Measurements from ENCODE around the gene AHCY.
"Not testable (repeated sequence)": the region's sequence is repeated elsewhere in the genome, so short reads cannot be mapped to it uniquely, and the experiment has no call there.

The AHCY gene

DNA sequence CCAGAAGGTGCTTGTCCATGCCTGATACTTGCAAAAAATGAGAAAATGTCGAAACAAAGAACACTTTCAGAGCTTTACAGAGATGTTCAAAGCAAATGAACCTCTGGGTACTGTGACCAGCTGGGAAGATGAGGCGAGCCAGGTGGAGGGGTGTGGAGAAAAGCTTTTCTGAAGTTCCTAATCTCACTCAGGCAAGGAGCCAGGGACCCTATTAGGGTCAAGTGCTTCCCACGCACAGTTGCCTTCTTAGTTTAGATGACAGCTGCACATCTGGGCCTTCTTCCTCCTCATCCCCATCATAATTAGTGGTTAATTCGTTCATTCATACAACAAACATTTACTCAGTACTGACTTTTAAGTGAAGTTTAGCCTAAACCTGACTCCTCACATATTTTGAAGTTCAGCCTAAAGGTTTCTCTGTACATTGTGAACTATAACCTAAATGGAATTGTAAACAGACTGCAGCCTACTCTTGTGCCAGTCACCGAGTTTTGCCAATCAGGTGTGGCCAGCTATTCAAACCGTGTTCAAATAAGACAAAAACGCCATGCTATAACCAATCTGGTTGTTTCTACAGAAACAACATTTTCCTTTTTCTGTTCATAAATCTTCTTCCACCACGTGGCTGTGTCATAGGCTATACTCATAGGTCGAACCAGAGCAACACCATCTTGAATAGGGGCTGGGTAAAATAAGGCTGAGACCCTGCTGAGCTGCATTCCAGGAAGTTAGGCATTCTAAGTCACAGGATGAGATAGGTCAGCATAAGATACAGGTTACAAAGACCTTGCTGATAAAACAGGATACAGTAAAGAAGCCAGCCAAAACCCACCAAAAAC, 19.3 kb upstream of the AHCY start:
- no peak for DNase-seq

DNA sequence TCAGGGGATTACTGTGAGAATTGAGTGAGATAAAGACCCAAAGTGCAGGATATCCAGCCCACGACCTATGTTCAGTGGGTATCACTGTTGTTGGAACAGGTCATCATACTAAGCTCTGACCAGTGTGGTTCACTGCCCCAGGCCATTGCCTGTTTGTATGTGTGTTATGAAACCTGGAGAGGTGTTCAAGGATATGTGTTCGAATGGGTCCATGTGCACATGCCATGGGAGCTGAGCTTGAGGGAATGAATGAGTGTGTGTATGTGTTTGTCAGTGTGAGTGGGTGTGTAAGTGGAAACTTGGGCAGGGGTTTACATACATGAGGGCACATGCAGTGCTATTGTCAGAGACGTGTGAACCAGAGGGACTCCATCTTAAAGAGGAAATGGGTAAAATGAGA, 17.7 kb upstream of the AHCY start:
- no peak for DNase-seq

DNA sequence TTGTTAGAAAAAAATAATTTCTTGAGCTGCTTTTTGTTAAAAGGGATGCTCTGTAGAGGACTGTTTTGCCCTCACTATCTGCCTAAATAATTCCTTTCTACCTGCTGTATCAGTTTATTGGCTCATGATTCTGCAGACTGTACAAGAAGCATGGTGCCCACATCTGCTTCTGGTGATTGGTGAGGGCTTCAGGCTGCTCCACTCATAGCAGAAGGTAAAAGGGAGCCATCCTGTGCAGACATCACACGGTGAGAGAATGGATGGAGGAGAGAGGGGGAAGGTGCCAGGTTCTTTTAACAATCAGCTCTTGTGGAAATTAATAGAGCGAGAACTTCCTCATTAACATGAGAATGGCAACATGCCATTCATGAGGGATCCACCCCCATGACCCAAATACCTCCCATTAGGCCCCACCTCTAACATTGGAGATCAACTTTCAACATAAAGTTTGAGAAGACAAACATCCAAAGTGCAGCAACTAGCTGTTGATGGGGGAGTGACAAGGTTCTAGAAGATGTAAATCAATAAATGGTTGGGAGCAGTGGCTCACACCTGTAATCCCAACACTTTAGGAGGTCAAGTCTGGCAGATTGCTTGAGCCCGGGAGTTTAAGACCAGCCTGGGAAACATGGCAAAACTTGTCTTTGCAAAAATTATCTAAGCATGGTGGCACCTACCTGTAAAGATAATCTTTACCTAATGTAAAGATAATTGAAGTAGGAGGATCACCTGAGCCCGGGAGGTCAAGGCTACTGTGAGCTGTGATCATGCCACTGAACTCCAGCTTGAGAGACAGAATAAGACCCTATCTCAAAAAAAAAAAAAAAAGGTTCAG, 15.7 kb upstream of the AHCY start:
- DNase-seq = no peak

- no peak for DNase-seq
Measured at GRCh38 chr20:34316196-34316814, 13.2 kb upstream of the AHCY start.

GRCh38 chr20:34315236-34315635, 12.1 kb upstream of the AHCY start:
- DNase-seq = no peak

- peak; percentile 87 to 91 for DNase-seq
Measured at GRCh38 chr20:34312544-34313217, 9.5 kb upstream of the AHCY start.

DNA sequence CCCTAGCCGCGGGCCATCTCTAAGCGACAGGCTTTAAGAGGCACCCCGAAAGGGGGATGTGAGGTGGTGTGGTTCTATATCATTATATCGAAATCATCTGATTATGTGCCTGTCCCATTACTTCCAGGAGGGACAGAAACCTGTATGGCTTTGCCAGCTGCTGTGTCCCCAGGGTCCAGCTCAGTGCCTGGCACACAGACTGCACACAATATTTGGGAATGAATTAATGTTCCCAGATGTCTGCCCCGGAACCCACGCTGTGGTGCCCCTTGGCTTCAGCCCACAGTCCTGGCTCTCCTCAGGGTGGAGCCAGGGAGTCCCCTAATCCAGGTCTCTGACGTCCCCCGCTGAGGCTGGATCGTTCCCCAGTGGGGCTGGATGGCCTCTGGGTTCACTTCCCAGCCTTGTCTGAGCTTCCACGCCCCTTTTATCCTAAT, 8.9 kb upstream of the AHCY start:
- DNase-seq = no peak

DNA sequence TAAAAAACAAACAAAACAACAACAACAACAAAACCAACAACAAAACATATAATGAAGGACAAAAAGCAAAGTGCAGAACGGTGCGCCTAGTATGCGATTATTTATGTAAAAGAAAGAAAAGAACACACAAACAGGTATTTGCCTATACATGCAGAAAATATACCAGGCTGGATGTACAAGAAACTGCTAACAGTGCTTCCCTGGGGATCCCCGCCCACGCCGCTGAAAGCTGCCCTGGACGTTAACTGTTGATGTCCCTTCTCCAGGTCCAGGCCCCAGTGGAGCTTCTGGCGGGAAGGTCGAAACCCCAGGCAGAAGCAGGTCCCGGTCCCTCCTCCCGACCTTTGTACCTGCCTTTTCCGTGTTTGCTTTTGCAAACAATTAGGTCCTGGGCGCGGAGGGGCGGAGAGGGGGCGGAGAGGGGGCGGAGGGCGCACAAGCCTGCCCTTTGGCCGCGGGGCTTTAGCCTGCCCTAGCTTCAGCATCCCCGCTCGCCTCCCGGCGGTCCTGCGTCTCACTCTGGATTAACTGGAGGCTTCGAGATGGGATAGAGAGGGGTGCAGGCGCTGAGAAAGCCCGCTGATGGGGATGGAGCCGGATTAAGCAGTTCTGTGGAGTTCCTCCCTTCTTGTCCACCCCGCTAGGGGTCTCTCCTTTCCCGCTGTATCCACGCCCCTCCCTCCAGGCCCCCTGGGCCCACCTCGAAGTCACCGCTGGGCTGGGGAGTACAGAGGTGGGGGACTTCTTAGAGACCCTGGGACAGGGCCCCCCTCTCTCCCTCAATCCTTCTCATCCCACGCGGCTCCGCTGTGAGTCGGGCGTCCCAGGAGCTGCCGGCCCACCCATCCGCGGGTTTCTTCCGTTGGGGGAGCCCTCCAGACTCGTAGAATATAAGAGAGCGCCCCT, 8.2 kb upstream of the AHCY start:
- no peak for DNase-seq

DNA sequence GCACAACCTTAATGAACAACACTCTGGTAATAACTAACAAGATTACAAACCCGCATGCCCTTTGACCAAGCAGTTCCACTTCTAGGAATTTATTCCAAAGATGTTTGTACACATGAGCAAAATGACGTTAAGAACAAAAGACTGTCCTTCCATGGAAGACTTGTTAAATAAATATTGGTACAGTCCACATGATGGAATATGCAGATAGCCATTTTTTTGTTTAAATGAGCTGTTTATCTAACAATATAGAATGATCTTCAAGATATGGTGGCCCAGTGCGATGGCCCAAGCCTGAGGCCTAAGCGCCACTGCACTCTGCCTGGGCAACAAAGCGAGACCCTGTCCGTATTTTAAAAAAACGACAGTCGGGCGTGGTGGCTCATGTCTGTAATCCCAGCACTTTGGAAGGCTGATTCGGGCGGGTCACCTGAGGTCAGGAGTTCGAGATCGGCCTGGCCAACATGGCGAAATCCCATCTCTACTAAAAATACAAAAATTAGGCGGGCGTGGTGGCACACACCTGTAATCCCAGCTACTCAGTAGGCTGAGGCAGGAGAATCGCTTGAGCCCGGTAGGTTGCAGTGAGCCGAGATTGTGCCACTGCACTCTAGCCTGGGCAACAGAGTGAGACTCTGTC, 7.4 kb upstream of the AHCY start:
- no peak for DNase-seq

DNA sequence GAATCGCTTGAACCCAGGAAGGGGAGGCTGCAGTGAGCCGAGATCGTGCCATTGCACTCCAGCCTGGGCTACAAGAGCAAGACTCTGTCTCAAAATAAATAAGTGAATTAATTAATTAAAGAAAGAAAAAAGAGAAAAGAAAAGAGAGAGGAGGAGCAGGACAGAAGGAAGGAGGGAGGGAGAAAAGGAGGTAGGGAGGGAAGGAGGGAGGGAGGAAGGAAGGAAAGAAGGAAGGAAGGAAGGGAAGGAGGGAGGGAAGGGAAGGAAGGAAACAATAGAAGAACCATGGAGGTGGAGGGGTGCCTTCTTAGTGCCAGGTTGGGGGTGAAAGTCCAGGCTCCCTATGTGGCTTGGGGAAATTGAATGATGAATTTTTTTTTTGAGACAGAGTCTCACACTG, 6.5 kb upstream of the AHCY start:
- no peak for DNase-seq

- no peak for DNase-seq
Measured at GRCh38 chr20:34305333-34306230, 2.4 kb upstream of the AHCY start.

DNA sequence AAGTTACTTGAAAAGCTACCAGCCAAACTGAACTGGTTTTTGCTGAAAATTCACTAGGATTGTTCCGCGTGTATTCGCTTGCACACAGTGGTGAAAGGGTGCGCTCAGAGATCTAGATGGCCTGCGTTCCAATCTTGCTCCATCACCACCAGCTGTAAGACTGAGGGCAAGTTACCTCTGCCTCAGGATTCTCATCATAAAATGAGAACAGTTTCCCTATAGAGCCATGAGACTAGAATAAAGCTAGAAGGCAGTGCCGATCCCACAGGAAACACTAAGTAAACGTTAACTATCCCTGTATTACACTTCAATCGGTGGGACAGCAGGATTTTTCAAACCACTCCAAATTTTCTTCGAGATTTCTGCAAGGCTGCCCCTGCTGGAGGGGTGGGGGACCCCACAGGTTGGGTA, 838 bp downstream of the AHCY start:
- no peak for DNase-seq

GRCh38 chr20:34301587-34302311, 1.4 kb downstream of the AHCY start:
- DNase-seq = no peak

DNA sequence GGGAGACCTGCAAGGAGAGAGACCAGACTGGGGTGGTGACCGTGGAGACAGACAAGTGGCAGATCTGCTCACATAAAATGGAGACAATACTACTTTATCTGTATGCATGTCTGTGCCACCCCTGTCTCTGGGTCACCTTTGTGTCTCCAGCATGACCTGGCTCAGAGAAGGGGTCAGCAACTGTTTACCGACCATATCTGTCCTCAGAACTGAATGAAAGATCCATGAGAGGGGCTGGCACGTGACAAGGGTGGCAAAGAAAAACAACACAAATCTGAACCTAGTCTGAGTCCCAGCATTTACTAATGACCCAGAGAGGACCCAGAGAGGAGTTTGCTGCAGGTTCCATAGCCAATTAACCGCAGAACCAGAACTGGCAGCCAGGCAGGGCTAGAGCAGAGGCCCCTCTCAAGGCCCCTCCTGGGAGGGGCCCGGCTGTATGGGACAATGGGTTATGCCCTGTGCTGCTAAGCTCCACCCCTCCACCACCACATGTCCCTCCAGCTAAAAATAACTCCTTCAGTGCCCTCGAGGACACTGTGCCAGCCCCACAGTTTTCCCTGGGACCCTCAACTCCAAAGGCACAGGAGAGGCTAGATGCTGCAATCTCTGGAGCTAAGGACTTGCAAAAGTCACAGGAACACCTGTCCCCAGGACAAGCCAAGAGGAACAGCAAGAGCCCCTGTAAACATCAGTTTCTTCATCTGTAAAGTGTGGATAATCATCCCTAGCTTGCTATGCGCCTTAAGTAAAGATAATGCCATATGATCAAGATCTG, 2.2 kb downstream of the AHCY start:
- DNase-seq = no peak

DNA sequence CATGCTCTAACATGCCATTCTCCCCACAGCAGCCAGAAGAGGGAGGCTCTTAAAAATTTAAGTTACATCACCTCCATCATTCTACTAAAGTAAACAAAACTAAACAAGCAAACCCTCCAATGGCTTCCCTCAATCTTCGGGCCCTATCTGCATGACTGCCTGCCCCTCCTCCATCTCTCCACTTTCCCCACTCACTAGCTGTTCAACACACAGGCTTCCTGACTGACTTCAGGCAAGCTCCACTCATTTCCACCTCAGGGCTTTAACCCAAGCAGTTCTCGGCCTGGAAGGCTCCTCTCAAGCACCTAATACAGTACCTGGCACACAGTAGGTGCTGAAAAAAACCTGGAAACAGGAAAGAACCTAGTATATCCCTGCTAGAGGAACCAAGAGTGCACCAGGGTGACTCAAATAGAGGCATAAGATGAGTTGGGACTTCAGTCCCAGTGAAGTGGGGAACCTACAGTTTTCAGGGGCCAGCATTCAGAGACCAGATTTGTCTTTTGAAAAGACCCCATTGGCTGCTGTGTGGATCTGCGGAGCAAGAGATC, 2.8 kb downstream of the AHCY start:
- DNase-seq = no peak

DNA sequence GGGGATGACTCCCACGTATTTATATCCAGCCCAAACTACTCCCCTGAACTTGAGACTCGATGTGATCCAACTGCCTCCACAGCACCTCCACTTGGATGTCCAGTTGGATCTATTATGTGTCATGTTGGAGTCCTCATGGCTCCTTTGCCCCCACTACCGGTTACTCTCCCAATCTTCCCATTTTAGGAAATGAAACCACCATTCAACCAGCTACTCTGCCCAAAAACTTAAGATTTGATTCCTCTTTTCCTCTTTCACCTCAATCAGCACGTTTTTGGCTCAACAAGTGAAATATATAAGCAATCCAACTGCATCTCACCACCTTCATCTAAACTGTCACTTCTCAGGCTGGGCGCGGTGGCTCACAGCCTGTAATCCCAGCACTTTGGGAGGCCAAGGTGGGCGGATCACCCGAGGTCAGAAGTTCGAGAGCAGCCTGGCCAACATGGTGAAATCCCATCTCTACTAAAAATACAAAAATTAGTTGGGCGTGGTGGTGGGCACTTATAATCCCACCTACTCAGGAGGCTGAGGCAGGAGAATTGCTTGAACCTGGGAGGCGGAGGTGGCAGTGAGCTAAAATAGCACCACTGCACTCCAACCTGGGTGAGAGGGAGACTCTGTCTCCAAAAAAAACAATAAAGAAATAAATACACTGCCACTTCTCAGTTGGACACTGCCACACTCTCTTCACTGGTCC, 3.4 kb downstream of the AHCY start:
- no peak for DNase-seq

- DNase-seq = not testable (repeated sequence)
Measured at GRCh38 chr20:34298294-34298784, 4.8 kb downstream of the AHCY start.

- no peak for DNase-seq
Measured at GRCh38 chr20:34296468-34296867, 6.7 kb downstream of the AHCY start.
